KG1 (cell line): Measurements from ENCODE around the gene IL12RB2.
A peak's percentile ranks its signal among the peaks of the same experiment; 100 is the strongest.

Experiments used
- DNase-seq: peaks from one replicate; lab custom pipeline; 2025; lab: John Stamatoyannopoulos, UW

The IL12RB2 gene

GRCh38 chr1:67307251-67308060 lies at the start of gene IL12RB2:
TSS of gene IL12RB2 (plus strand) at chr1:67307873. CDS start at chr1:67320369, 12,496 bp downstream.
- DNase-seq, result no peak

- DNase-seq, result peak; percentile 2
Observed at GRCh38 chr1:67261680-67262079, 46.0 kb upstream of the IL12RB2 start.

- no peak for DNase-seq
Observed at GRCh38 chr1:67262735-67263134, 44.9 kb upstream of the IL12RB2 start.

- DNase-seq, result no peak
Observed at GRCh38 chr1:67264152-67264551, 43.5 kb upstream of the IL12RB2 start.

- DNase-seq, result peak; percentile 59
Observed at GRCh38 chr1:67264899-67265298, 42.8 kb upstream of the IL12RB2 start.

GRCh38 chr1:67269061-67269460 lies 38.6 kb upstream of the IL12RB2 start:
- no peak for DNase-seq

GRCh38 chr1:67270541-67270940 lies 37.1 kb upstream of the IL12RB2 start:
- DNase-seq, result no peak

- DNase-seq, result no peak
Observed at GRCh38 chr1:67273591-67273990, 34.1 kb upstream of the IL12RB2 start.

GRCh38 chr1:67274623-67275325 lies 32.9 kb upstream of the IL12RB2 start:
- no peak for DNase-seq

GRCh38 chr1:67280696-67281095 lies 27.0 kb upstream of the IL12RB2 start:
- no peak for DNase-seq

GRCh38 chr1:67281244-67281643 lies 26.4 kb upstream of the IL12RB2 start:
- no peak for DNase-seq

GRCh38 chr1:67285780-67286488 lies 21.7 kb upstream of the IL12RB2 start:
- DNase-seq, result no peak

GRCh38 chr1:67290236-67290635 lies 17.4 kb upstream of the IL12RB2 start:
- DNase-seq, result no peak

GRCh38 chr1:67294836-67295617 lies 12.6 kb upstream of the IL12RB2 start:
- DNase-seq, result no peak

- DNase-seq, result no peak
Observed at GRCh38 chr1:67298762-67299161, 8.9 kb upstream of the IL12RB2 start.

GRCh38 chr1:67299296-67299695 lies 8.4 kb upstream of the IL12RB2 start:
- no peak for DNase-seq

GRCh38 chr1:67300561-67300960 lies 7.1 kb upstream of the IL12RB2 start:
- no peak for DNase-seq

- DNase-seq, result no peak
Observed at GRCh38 chr1:67304023-67304422, 3.6 kb upstream of the IL12RB2 start.

GRCh38 chr1:67306547-67306946 lies 1.1 kb upstream of the IL12RB2 start:
- no peak for DNase-seq

GRCh38 chr1:67308136-67308535 lies 463 bp downstream of the IL12RB2 start:
- no peak for DNase-seq

- no peak for DNase-seq
Observed at GRCh38 chr1:67312615-67313014, 4.9 kb downstream of the IL12RB2 start.
